Measurements from ENCODE around the gene HOXC9. TPM values are rescaled to one million over a fixed set of nuclear protein-coding genes. Genes with fewer than 3 reads are reported as not detected.

Gene HOXC9
- total RNA-seq, 1 experiment from 2014 or later = 1.9 TPM

Other genes starting within 250 kb of the HOXC9 start
- gene CISTR, start 248.2 kb upstream of the HOXC9 start, total RNA-seq (2014; rRNA removed; shearing (Covaris generic); ENCODE audit: low replicate concordance) = not detected in 2 replicates
- gene HOXC13, start 61.3 kb upstream of the HOXC9 start, total RNA-seq (2014; rRNA removed; shearing (Covaris generic); ENCODE audit: low replicate concordance) = 1.7 and 5.1 TPM in 2 replicates
- 1.5 and 1.9 TPM in 2 replicates for gene HOXC12, start 45.3 kb upstream of the HOXC9 start, total RNA-seq (2014; rRNA removed; shearing (Covaris generic); ENCODE audit: low replicate concordance)
- gene HOXC11, start 27.0 kb upstream of the HOXC9 start, total RNA-seq (2014; rRNA removed; shearing (Covaris generic); ENCODE audit: low replicate concordance) = 0.30 and 1.3 TPM in 2 replicates
- gene HOTAIR, start 25.2 kb upstream of the HOXC9 start, total RNA-seq (2014; rRNA removed; shearing (Covaris generic); ENCODE audit: low replicate concordance) = 4.2 and 4.5 TPM in 2 replicates
- gene HOXC10, start 15.0 kb upstream of the HOXC9 start, total RNA-seq (2014; rRNA removed; shearing (Covaris generic); ENCODE audit: low replicate concordance) = 19.8 and 27.4 TPM in 2 replicates
- gene HOXC8, start 8.8 kb downstream of the HOXC9 start, total RNA-seq (2014; rRNA removed; shearing (Covaris generic); ENCODE audit: low replicate concordance) = 0.10 and 0.13 TPM in 2 replicates
- gene HOXC6, start 28.3 kb downstream of the HOXC9 start, total RNA-seq (2014; rRNA removed; shearing (Covaris generic); ENCODE audit: low replicate concordance) = 4.9 and 5.3 TPM in 2 replicates
- not detected in 2 replicates for gene HOXC5, start 32.9 kb downstream of the HOXC9 start, total RNA-seq (2014; rRNA removed; shearing (Covaris generic); ENCODE audit: low replicate concordance)
- gene HOXC4, start 53.7 kb downstream of the HOXC9 start, total RNA-seq (2014; rRNA removed; shearing (Covaris generic); ENCODE audit: low replicate concordance) = 2.3 and 5.2 TPM in 2 replicates
- 33.1 and 48.3 TPM in 2 replicates for gene SMUG1, start 188.8 kb downstream of the HOXC9 start, total RNA-seq (2014; rRNA removed; shearing (Covaris generic); ENCODE audit: low replicate concordance)